ENCODE measurements around the gene TBC1D12.

DNA sequence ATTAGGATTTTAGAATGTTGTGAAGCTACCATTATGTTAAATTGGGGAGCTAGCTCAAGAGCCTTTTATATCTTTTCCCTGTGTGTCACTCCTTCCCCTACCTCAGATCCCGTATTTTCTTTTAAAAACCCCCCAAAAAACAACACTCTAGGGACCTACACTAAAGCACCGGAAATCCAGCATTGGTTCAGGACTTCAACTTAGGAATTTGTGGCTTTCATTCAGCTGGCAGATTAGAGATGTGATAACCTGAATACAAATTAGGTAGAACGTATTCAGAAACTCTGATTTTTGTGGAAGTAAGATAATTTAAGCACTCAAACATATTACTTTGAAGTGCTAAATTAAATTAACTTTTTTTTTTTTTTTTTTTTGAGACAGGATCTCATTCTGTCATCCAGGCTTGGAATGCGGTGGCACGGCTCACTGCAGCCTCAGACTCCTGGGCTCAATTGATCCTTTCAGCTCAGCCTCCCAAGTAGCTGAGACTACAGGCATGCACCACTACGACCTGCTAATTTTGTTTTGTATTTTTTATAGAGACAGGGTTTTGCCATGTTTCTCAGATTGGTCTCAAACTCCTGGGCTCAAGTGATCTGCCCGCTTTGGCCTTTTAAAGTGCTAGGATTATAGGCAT is 6.8 kb downstream of the TBC1D12 start:
- no peak for TF ChIP-seq EZH2phosphoT487 (IDR thresholded peaks at IDR 0.05; ENCODE audit: borderline replicate concordance, low read length)
- TF ChIP-seq, protein P1, sequence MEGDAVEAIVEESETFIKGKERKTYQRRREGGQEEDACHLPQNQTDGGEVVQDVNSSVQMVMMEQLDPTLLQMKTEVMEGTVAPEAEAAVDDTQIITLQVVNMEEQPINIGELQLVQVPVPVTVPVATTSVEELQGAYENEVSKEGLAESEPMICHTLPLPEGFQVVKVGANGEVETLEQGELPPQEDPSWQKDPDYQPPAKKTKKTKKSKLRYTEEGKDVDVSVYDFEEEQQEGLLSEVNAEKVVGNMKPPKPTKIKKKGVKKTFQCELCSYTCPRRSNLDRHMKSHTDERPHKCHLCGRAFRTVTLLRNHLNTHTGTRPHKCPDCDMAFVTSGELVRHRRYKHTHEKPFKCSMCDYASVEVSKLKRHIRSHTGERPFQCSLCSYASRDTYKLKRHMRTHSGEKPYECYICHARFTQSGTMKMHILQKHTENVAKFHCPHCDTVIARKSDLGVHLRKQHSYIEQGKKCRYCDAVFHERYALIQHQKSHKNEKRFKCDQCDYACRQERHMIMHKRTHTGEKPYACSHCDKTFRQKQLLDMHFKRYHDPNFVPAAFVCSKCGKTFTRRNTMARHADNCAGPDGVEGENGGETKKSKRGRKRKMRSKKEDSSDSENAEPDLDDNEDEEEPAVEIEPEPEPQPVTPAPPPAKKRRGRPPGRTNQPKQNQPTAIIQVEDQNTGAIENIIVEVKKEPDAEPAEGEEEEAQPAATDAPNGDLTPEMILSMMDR (IDR thresholded peaks at IDR 0.05; ENCODE audit: low read depth, low read length, poor library complexity, severe bottlenecking), result no peak
